A549 treated with AZD2906 at 1 μM for 4 hours (cell line): ENCODE results near the gene THYN1. TPM values are rescaled to one million over a fixed set of nuclear protein-coding genes. Genes with fewer than 3 reads are reported as not detected.

ENCODE experiments used
- total RNA-seq: library from RNA; stranded (reverse); fragments of 200-300 nt; extraction: Qiagen RNA extraction; gene quantifications from 5 replicates; pipeline ENCODE4 v1.2.3, GENCODE V29; 2022

The THYN1 gene
- 16.6 to 18.9 TPM (median 17.9 TPM) in 5 replicates for total RNA-seq

DNA sequence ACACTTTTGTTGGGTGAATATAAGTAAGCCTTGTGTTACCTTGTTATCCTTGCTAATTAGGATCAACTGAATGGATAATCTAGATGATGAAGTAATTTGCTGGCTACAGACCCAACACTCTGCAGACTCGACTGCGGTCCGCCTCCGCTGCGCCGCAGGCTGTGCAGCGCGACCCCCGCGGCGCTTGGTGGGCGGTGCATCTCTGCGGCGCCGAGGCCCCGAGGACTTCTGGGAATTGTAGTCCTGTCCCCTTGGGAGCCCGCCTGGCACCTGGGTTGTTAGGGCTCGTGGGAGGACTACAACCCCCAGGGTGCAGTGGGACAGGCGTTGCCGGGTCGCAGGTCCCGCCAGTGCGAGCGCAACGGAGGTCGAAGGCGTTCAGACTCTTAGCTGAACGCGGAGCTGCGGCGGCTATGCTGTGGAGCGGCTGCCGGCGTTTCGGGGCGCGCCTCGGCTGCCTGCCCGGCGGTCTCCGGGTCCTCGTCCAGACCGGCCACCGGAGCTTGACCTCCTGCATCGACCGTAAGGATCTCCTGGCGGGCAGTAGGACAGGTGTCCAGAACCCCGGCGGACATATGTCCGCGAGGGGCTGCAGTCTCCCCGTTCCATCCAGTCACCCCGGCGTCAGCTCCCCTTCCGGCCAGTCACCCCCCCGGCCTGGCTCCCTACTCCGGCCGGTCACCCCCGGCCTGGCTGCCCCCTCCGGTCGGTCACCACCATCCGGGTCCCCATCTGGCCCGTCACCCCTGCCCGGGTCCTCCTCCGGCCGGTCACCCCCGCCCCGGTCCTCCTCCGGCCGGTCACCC is at the start of gene THYN1, which contains the start of gene ACAD8:
THYN1 (minus strand) TSS at position 165 of the 806 bp plus-strand sequence. CDS start 470 bp downstream, outside the sequence.
ACAD8 (plus strand) TSS at position 381 of the 806 bp plus-strand sequence; CDS start at position 414, 33 bp downstream.

DNA sequence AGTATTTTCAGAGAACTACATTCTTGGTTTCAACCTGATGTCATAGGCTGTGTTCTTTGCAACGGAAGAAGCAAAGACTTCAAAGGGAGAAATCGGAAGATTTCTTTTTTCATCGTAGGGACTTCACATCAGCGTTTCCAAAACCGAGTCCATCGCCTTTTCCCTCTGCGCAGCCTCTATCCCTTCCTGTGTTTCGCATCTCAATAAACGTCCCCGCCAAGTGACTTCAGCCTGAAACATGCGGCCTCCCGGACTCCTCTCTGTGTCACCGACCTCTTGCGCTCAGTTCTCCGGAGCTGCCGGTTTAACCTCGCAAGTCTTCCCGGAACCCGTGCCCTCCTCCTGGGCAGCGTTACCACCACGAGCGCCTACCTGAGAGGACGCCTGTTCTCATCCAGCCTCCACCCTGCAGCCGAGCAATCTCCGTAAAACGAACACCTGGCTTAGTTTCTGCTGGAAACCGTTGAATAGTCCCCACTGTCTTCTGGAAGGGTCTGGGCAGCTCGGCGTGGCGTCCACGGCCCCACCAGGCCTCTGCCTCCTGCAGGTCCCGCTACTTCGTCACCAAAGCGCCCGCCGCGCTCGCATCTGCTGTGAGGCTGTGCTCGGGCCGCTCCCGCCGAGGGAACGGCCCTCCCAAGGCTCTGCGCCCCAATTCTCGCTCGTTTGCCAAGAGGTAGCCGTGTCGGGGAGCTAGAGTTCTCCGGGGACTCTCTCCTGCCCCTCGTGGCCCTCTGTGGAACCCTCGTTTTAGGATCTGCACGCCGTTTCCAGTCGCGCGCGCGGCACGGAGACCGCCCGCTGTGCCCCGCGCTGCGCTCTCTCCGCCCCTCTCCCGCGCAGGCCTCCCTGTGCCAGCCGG is 22.6 kb upstream of the THYN1 start, which contains the start of gene GLB1L3:
GLB1L3 (plus strand) TSS at position 846 of the 862 bp plus-strand sequence. CDS start 362 bp downstream, outside the sequence.

DNA sequence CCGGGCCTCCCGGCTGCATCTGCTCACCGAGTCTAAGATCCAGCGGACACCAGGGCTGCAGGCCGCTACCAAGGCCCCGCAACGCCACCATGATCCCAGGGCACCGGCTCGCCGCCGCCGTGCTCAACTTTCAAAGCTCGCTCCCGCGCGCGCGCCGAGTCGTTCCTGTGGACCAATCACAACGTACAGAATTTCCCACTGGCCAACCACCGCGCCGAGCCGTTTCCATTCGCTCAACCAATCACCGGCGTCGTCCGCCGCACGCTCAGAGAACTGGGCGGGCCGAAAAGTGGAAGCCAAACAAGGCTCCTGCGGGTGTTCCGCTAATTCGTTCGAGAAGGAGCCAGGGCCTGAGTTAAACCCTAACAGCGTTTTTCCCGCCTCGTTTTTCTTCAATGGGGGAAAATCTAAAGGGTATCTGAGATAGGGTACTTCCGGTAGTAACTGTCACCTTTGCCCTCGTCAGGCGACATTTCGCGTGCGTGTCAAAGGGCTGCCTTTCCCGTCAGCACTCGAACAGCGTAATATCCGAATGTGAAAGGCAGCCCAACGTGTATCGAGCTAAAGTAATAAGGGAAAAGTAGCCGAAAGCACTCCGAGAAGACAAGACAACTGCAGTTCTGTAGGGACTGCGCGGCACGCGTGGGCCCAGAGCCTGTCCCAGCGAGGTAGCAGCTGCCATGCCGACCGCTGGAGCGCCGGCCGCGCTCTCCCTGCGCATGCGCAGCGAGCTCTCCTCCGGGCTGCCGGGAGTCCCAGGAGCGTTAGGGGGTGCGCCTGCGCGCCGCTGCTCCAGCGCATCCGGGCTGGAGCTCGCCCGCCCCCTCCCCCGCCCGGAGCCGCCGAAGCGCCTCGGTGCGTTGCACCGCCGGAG is 29.1 kb downstream of the THYN1 start, which contains the start of the genes NCAPD3 and VPS26B:
NCAPD3 (minus strand) TSS at position 132 of the 874 bp plus-strand sequence; CDS start at position 91, 41 bp downstream.
VPS26B (plus strand) TSS at position 836 of the 874 bp plus-strand sequence. CDS start 452 bp downstream, outside the sequence.

Other genes starting within 250 kb of the THYN1 start
- gene JAM3, start 184.3 kb downstream of the THYN1 start, total RNA-seq: 3.6 to 4.3 TPM (median 4.0 TPM) in 5 replicates
- 20.0 to 23.7 TPM (median 22.0 TPM) in 5 replicates for gene NCAPD3, start 29.4 kb downstream of the THYN1 start, total RNA-seq
- gene VPS26B, start 28.7 kb downstream of the THYN1 start, total RNA-seq: 19.0 to 22.1 TPM (median 20.6 TPM) in 5 replicates
- gene ACAD8, start 216 bp upstream of the THYN1 start, total RNA-seq: 8.4 to 10.3 TPM (median 9.2 TPM) in 5 replicates
- 0.03 to 0.05 TPM (median 0.05 TPM) in 3 of 5 replicates, not detected in the others for gene GLB1L3, start 23.0 kb upstream of the THYN1 start, total RNA-seq
- gene GLB1L2, start 78.6 kb upstream of the THYN1 start, total RNA-seq: 1.9 to 2.2 TPM (median 2.2 TPM) in 5 replicates
- gene B3GAT1, start 158.9 kb upstream of the THYN1 start, total RNA-seq: 0.01 to 0.04 TPM (median 0.02 TPM) in 4 of 5 replicates, not detected in the other